Activated naive CD4-positive, alpha-beta T cell treated with anti-CD3 and anti-CD28 coated beads, Interleukin-2, amount 10 ng/mL, durations not matched to agents 7 days and 5 days (primary cell): Measurements from ENCODE around the gene PAIP2.

Experiments used
- CTCF ChIA-PET: fragments of 350-600 bp; sonication (Branson Sonifier 250); formaldehyde crosslinking; loops from one replicate; lab custom pipeline; 2021; ENCODE audit warnings: antibody characterized with exemption; lab: Charles Lee
- DNase-seq: peaks from one replicate; pipeline ENCODE4 v3.0.0-alpha.2; 2020
- H3K27ac Mint-ChIP-seq: one replicate; pipeline ENCODE4 v1.8.0; 2021; ENCODE audit warnings: mild to moderate bottlenecking, moderate library complexity, mixed read lengths
- H3K27me3 Mint-ChIP-seq: one replicate; pipeline ENCODE4 v1.8.0; 2021; ENCODE audit warnings: mild to moderate bottlenecking, mixed read lengths
- H3K36me3 Mint-ChIP-seq: one replicate; pipeline ENCODE4 v1.8.0; 2021; ENCODE audit warnings: mixed read lengths
- H3K4me1 Mint-ChIP-seq: one replicate; pipeline ENCODE4 v1.8.0; 2021; ENCODE audit warnings: mixed read lengths
- H3K4me3 Mint-ChIP-seq: one replicate; pipeline ENCODE4 v1.8.0; 2021; ENCODE audit warnings: mild to moderate bottlenecking, moderate library complexity, mixed read lengths
- H3K9me3 Mint-ChIP-seq: one replicate; pipeline ENCODE4 v1.8.0; 2021; ENCODE audit warnings: mixed read lengths

The PAIP2 gene

GRCh38 chr5:139341689-139342422, at the start of gene PAIP2:
PAIP2 (plus strand) TSS chr5:139341854; CDS start chr5:139363785, 21,931 bp downstream.
- no peaks in the 10 kb centered on the region for H3K9me3 Mint-ChIP-seq
- H3K27me3 Mint-ChIP-seq: peaks cover 5% of the 10 kb centered on the region
- H3K4me1 Mint-ChIP-seq: peaks cover 46% of the 10 kb centered on the region
- H3K4me3 Mint-ChIP-seq: peak within 1 kb of the TSS; percentile 95
- DNase-seq: peak; percentile 98
- peaks cover 27% of the 10 kb centered on the region for H3K36me3 Mint-ChIP-seq
- CTCF ChIA-PET: interaction anchor here (0.8 to 3.1 kb wide), 8 partner anchors 15 to 782 kb away, joined by 3 to 13 read pairs (median 4); partner anchors contain the start of gene MATR3
- peak within 1 kb of the TSS; percentile 99 for H3K27ac Mint-ChIP-seq

- Mint-ChIP-seq H3K9me3 (no peaks in the 10 kb centered on the region), H3K27ac (peak overlapping the region; percentile 98), H3K36me3 (peaks cover 16% of the 10 kb centered on the region), H3K4me3 (peak overlapping the region; percentile 97), H3K27me3 (peaks cover 3% of the 10 kb centered on the region), H3K4me1 (peaks cover 37% of the 10 kb centered on the region)
- CTCF ChIA-PET: interaction anchor here (0.7 kb wide), 1 partner anchor 127 kb away, joined by 3 read pairs; no protein-coding TSS in a partner anchor
- no peak for DNase-seq
Observed at GRCh38 chr5:139293202-139293506, 48.5 kb upstream of the PAIP2 start.

- peak within 1 kb of the TSS; percentile 97 for H3K4me3 Mint-ChIP-seq
- peaks cover 20% of the 10 kb centered on the region for H3K36me3 Mint-ChIP-seq
- H3K27ac Mint-ChIP-seq: peak within 1 kb of the TSS; percentile 98
- CTCF ChIA-PET: interaction anchor here (0.7 to 1.2 kb wide), 3 partner anchors 43 to 127 kb away, joined by 3 to 4 read pairs (median 3); partner anchors contain the start of gene PAIP2
- no peaks in the 10 kb centered on the region for H3K9me3 Mint-ChIP-seq
- peaks cover 3% of the 10 kb centered on the region for H3K27me3 Mint-ChIP-seq
- peaks cover 41% of the 10 kb centered on the region for H3K4me1 Mint-ChIP-seq
- DNase-seq: peak; percentile 96
Observed at GRCh38 chr5:139293507-139294373, 47.9 kb upstream of the PAIP2 start, which contains the start of gene MATR3. MATR3 (plus strand) TSS chr5:139293740; CDS start chr5:139307416, 13,676 bp downstream.

GRCh38 chr5:139294374-139295165, 47.1 kb upstream of the PAIP2 start:
- Mint-ChIP-seq H3K27me3 (peaks cover 3% of the 10 kb centered on the region), H3K4me1 (peaks cover 50% of the 10 kb centered on the region), H3K9me3 (no peaks in the 10 kb centered on the region), H3K4me3 (peak overlapping the region; percentile 97), H3K27ac (peak overlapping the region; percentile 98), H3K36me3 (peaks cover 23% of the 10 kb centered on the region)
- DNase-seq: peak; percentile 78
- CTCF ChIA-PET: interaction anchor here (0.9 to 1.2 kb wide), 3 partner anchors 43 to 280 kb away, joined by 3 to 4 read pairs (median 3); partner anchors contain the start of gene PAIP2

DNA sequence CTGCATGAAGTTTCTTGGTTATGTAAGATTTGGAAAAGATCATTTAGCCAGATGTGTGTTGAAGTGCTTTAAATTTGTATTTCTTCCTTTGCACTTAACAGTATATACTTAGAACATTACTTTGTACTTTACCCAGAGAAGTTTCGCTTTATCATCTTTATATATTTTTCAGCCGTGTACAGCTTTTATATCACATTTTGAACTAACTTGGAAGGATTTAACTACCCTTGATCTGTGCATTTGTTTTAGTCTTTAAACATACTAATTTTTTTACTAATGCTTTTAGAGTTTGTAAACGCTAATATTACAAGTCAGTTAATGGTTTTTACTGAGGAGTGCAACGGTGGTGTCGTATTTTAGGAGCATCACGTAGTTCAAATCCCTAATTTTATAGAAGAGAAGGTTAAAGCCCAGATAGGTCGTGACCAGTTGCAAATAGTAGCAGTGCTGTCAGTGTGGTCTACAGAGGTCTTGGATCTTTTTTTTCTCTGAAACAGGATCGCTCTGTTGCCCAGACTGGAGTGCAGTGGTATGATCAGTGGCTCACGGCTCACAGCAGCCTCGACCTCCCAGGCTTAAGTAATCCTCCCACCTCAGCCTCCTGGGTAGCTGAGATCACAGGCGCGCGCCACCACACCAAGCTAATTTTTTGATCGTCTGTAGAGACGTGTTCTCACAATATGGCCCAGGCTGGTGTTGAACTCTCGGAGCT, 46.2 kb upstream of the PAIP2 start:
- H3K27me3 Mint-ChIP-seq: peaks cover 3% of the 10 kb centered on the region
- no peaks in the 10 kb centered on the region for H3K9me3 Mint-ChIP-seq
- H3K27ac Mint-ChIP-seq: peak overlapping the region; percentile 98
- H3K36me3 Mint-ChIP-seq: peaks cover 26% of the 10 kb centered on the region
- H3K4me3 Mint-ChIP-seq: peak overlapping the region; percentile 97
- CTCF ChIA-PET: interaction anchor here (0.7 to 0.9 kb wide), 2 partner anchors 11 to 279 kb away, joined by 3 read pairs; no protein-coding TSS in a partner anchor
- DNase-seq: peak; percentile 29
- H3K4me1 Mint-ChIP-seq: peaks cover 58% of the 10 kb centered on the region

DNA sequence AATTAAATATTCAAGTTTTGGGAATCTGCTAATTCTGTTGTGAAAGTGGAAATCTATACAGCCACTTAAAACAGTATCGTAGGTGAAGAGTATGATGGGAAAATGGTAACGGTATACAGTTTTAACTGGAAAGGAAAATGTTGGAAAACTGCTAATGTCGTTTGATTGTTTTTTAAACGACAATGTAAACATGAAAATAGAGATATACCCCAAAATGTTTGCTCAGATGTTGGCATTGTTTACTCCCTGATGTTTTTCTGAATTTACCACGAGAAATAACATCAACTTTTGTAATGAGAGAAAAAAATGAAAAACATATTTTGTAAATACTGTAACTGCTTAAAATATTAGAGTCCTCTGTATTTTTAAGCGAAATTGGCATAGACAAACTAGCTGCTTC, 45.5 kb upstream of the PAIP2 start:
- CTCF ChIA-PET: interaction anchor here (0.7 kb wide), 2 partner anchors 10 to 21 kb away, joined by 3 to 4 read pairs; no protein-coding TSS in a partner anchor
- H3K36me3 Mint-ChIP-seq: peaks cover 24% of the 10 kb centered on the region
- no peaks in the 10 kb centered on the region for H3K9me3 Mint-ChIP-seq
- DNase-seq: no peak
- peaks cover 3% of the 10 kb centered on the region for H3K27me3 Mint-ChIP-seq
- H3K27ac Mint-ChIP-seq: no peak overlapping the region
- peaks cover 61% of the 10 kb centered on the region for H3K4me1 Mint-ChIP-seq
- peak overlapping the region; percentile 5 for H3K4me3 Mint-ChIP-seq

DNA sequence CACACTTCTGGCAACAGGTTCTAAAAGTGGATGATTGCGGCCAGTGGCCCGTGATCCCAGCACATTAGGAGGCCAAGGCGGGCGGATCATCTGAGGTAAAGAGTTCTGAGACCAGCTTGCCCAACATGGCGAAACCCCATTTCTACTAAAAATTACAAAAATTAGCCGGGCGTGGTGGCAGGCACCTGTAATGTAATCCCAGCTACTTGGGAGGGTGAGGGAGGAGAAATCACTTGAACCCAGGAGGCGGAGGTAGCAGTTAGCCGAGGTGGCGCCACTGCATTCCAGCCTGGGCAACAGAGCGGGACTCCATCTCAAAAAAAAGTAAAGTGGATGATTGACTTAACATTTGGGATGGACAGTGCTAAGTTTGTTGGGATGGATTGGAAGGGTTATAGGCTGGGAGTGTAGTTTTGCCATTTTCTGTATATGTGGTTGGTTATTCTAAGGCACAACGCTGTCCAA, 44.8 kb upstream of the PAIP2 start:
- Mint-ChIP-seq H3K9me3 (no peaks in the 10 kb centered on the region), H3K4me3 (no peak overlapping the region), H3K4me1 (peaks cover 67% of the 10 kb centered on the region), H3K36me3 (peaks cover 29% of the 10 kb centered on the region), H3K27ac (no peak overlapping the region), H3K27me3 (peaks cover 3% of the 10 kb centered on the region)
- no peak for DNase-seq
- CTCF ChIA-PET: interaction anchor here (0.7 to 1.1 kb wide), 3 partner anchors 21 to 98 kb away, joined by 3 to 4 read pairs (median 3); partner anchors contain the start of gene PROB1

GRCh38 chr5:139297439-139298133, 44.1 kb upstream of the PAIP2 start:
- H3K36me3 Mint-ChIP-seq: peaks cover 30% of the 10 kb centered on the region
- H3K4me1 Mint-ChIP-seq: peaks cover 72% of the 10 kb centered on the region
- peak overlapping the region; percentile 32 for H3K4me3 Mint-ChIP-seq
- H3K27me3 Mint-ChIP-seq: peaks cover 3% of the 10 kb centered on the region
- H3K27ac Mint-ChIP-seq: peak overlapping the region; percentile 47
- H3K9me3 Mint-ChIP-seq: no peaks in the 10 kb centered on the region
- CTCF ChIA-PET: interaction anchor here (1.0 to 1.1 kb wide), 2 partner anchors 22 to 97 kb away, joined by 3 read pairs; partner anchors contain the start of gene PROB1
- no peak for DNase-seq

- CTCF ChIA-PET: interaction anchor here (1.1 kb wide), 1 partner anchor 23 kb away, joined by 3 read pairs; no protein-coding TSS in a partner anchor
- peaks cover 76% of the 10 kb centered on the region for H3K4me1 Mint-ChIP-seq
- H3K27ac Mint-ChIP-seq: no peak overlapping the region
- peaks cover 30% of the 10 kb centered on the region for H3K36me3 Mint-ChIP-seq
- DNase-seq: no peak
- H3K27me3 Mint-ChIP-seq: peaks cover 3% of the 10 kb centered on the region
- no peak overlapping the region for H3K4me3 Mint-ChIP-seq
- no peaks in the 10 kb centered on the region for H3K9me3 Mint-ChIP-seq
Observed at GRCh38 chr5:139298242-139298641, 43.4 kb upstream of the PAIP2 start.

DNA sequence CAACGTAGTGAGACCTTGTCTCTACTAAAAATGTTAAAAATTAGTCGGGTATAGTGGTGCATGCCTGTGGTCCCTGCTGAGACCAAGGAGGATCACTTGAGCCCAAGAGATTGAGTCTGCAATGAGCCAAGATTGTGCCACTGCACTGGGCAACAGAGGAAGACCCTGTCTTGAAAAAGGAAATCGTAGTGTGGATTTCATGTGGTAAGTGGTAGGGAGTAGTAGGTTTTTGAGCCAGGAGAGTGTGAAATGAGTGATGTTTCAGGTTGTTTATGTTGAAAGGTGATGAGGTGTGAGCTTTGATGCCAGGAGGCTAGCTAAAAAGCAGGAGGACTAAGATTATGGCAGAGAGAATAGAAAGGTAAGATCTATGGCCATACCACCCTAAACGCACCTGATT, 42.2 kb upstream of the PAIP2 start:
- Mint-ChIP-seq H3K4me3 (no peak overlapping the region), H3K4me1 (peaks cover 83% of the 10 kb centered on the region), H3K27ac (peak overlapping the region; percentile 30), H3K27me3 (no peaks in the 10 kb centered on the region), H3K9me3 (no peaks in the 10 kb centered on the region), H3K36me3 (peaks cover 30% of the 10 kb centered on the region)
- CTCF ChIA-PET: no interaction called here
- DNase-seq: no peak

DNA sequence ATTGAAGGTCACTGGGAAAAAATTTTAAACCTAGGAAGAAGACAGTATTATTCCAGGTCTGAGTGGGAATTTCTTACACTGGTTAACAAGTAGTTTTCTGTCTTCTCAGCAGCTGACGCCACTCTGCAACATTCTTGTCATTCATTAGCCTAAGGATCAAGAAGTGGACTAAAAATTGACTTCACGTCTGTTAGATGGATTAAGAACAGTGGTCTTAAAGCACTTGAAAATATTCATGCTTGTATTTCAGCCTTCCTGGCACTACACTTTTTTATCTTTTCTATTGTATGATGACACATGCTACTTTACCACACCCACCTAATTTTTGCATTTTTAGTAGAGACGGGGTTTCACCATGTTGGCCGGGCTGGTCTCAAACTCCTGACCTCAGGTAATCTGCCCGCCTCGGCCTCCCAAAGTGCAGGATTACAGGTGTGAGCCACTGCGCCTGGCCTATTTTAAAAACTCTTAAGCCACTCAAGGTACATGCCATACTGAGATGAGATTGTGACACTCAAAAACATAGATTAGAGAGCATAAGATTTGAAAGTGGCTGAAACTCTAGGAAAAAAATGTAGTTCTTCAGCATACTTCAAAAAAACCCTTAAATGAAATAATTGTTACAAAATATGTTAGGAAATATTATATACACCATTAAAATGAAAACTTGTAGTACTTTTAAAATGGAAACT, 39.7 kb upstream of the PAIP2 start:
- Mint-ChIP-seq H3K4me1 (peaks cover 87% of the 10 kb centered on the region), H3K36me3 (peaks cover 18% of the 10 kb centered on the region), H3K4me3 (no peak overlapping the region), H3K9me3 (no peaks in the 10 kb centered on the region), H3K27me3 (no peaks in the 10 kb centered on the region), H3K27ac (no peak overlapping the region)
- CTCF ChIA-PET: no interaction called here
- no peak for DNase-seq
